CD1c-positive myeloid dendritic cell (primary cell): ENCODE measurements around the gene SMIM24.
"Not testable (repeated sequence)": the region's sequence is repeated elsewhere in the genome, so short reads cannot be mapped to it uniquely, and the experiment has no call there.

Experiments used
- DNase-seq: peaks from one replicate; pipeline ENCODE4 v3.0.0-alpha.2; 2016; ENCODE audit errors: extremely low spot score

SMIM24 gene

DNA sequence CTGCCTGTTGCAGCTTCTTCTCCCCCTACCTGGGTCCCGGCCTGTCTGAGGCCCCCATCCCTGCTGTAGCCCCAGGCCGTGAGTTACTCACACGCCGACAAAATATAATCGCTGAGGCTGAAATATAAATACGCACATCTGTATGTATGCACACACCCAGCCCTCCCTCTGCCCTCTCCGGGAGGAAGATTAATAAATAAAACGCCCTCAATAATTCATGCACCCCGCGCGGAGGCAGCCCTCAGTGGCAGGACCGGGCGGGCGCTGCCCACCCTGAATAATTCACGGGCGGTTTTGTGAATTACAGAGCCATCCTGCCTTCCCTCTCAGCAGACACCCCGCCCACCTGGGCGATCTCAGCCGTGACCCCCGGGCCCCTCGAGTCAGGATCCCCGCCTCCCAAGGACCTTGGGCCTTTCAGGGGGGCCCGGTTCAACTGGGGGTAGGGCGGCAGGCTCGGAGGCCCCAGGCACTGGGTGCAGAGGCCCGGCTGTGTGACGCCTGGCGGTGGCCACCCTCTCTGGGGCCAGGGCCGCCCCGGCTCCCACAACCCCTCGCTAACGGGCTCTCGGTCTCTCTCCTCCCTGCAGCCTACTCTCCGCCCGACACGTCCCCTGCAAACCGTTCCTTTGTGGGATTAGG, 24.2 kb downstream of the SMIM24 start:
- no peak for DNase-seq

DNA sequence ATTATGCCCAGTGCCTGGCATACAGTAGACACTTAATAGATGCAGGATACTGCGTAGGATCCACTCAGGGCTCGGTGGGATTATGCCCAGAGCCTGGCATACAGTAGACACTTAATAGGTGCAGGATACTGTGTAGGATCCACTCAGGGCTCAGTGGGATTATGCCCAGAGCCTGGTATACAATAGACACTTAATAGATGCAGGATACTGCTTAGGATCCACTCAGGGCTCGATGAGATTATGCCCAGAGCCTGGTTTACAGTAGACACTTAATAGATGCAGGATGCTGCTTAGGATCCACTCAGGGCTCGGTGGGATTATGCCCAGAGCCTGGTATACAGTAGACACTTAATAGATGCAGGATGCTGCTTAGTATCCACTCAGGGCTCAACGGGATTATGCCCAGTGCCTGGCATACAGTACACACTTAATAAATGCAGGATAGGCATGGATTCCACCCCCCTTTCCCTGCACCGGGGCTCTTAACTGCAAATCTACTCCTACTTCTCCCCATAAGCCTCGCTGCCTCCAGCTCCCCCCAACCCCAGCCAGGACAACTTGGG, 24.9 kb downstream of the SMIM24 start:
- DNase-seq: no peak

DNA sequence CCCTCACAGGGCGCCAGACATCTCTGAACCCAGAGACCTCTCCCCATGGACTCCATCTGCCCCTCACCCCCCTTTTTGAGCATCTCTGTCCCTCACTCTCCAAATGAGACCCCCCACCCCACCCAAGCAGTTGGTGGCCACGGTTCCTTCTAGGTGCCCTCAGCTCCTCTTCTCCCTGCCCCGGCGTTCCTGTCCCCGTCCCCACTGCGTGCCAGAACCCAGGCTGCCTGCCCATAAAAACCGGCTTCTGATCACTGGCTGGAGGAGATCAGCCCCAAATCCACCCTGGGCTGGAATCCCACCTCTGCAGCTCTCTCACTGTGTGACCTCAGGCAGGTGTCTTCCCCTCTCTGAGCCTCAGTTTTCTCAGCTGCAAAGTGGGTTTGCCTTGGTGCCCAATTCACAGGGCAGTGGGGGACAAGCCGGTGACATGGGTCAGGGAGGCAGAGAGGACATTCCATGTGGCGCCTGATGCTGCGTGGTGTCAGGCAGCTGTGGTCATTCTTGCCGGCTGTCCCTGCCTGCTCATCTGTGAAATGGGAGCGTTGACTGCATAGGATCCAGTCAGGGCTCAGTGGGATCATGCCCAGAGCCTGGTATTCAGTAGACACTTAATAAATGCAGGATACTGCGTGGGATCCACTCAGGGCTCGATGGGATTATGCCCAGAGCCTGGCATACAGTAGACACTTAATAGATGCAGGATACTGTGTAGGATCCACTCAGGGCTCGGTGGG, 25.5 kb downstream of the SMIM24 start:
- DNase-seq: no peak

DNA sequence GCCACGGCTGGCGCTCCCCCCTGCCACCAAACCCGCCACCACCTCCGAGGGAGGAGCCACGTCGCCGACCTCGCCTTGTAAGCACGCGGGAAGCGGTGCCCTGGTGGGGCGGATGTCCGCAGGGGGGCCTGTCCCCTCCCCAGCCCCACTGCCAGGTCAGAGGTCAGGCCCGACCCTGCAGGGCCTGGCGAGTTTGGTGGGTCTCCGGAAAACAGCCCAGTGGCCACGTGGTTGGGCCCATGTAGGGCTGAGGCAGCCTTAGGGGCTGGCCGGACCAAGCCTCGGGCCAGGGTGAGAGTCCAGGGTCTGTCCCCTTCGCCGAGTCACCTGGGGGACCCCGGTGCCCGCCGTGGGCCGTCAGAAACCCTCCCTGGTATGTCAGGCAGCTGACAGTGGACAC, 26.5 kb downstream of the SMIM24 start:
- no peak for DNase-seq

- DNase-seq: not testable (repeated sequence)
These were observed 27.4 kb downstream of the SMIM24 start for GRCh38 chr19:3452942-3453214.

DNA sequence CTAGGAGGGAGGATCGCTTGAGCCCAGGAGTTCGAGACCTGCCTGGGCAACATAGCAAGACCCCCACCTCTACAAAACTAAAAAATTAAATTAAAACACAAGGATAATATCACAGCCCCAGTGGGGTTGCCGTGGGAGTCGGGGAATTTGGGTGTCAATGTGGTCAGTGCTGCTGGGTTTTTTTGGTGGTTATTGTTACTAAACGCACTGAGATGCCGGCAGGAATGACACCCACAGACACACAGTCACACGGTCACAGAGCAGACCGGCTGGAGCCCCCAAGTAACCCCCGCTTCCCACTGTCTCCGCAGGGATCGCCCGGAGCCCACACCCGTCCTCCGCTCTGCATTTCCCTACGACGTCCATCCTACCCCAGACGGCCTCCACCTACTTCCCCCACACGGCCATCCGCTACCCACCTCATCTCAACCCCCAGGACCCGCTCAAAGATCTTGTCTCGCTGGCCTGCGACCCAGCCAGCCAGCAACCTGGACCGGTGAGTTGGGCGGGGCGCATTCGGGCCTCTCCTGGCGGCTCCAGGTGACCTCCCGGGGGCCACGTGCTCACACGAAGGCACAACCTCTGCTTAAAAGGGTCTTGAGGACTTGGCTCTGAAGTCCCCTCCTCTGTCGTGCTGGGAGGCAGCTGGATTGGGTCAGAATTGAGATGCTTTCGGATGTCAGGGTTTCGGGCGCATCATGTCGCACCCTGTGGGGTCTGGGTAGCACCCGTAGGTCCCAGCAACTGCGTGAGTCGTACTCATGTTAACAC, 28.0 kb downstream of the SMIM24 start:
- DNase-seq: no peak

DNA sequence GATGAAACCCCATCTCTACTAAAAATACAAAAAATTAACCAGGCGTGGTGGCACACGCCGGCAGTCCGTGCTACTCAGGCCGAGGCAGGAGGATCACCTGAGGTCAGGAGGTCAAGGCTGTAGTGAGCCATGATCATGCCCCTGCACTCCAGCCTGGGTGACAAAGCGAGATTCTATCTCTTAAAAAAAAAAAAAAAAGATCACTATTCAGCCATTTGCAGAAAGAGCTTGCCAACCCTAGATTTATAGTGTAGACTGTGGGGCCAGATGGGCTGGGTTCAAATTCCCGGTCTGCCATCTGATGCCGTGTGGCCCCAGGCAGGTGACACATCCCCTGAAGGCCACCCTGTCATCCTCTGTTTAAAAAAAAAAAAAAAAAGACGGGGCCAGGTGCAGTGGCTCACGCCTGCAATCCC, 28.9 kb downstream of the SMIM24 start:
- DNase-seq: no peak

DNA sequence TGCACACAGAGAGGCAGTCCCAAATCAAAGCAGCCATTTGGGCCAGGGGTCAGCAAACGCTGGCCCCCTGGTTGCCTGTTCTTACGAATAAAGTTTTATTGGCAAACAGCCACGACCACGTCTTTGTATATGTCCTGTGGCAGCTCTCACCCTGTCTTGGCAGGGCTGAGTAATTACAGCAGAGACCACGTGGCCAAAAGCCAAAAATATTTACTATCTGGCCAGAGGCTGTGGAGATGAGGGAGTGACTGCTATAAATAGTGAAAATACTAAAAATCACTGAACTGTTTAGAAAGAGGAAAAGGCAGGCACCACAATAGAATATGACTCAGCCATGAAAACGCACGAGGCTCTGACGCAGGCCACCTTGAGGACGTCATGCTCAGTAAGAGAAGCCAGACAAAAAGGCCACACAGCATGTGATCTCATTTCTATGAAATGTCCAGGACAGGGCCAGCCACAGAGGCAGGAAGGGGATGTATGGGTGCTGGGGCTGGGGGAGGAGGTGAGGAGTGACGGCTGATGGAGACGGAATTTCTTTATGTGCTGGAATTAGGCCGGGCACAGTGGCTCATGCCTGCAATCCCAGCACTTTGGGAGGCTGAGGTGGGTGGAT, 29.4 kb downstream of the SMIM24 start:
- peak; percentile 88 for DNase-seq

DNA sequence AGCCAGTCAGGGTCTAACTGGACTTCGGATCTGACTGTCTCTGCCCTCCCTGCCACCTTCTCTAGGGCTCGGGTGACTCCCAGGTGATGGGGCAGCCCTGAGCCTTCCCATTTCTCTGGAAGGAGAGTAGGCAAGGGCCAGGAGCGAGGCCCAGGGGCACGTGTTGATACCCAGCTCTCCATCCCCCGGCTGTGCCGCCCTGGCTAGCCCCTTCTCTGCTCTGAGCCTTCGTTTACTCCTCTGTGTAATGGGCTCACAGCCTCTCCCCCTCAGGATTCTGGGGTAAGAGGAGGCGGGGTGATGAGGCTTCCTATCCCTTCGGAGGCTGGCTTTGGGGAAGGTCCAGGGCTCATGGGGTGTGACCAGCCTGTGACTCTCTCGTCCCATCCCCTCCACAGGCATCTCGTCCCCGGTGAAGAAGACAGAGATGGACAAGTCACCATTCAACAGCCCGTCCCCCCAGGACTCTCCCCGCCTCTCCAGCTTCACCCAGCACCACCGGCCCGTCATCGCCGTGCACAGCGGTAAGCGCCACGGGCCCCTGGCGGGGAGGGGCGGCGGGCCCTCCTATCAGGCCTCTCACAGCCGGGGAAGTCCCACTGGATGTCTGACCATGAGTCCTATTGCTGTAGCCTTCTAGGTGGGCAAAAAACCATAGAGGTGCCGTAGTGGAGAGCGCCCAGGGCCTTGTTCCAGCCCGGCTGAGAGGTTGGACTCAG, 31.6 kb downstream of the SMIM24 start:
- DNase-seq: no peak

DNA sequence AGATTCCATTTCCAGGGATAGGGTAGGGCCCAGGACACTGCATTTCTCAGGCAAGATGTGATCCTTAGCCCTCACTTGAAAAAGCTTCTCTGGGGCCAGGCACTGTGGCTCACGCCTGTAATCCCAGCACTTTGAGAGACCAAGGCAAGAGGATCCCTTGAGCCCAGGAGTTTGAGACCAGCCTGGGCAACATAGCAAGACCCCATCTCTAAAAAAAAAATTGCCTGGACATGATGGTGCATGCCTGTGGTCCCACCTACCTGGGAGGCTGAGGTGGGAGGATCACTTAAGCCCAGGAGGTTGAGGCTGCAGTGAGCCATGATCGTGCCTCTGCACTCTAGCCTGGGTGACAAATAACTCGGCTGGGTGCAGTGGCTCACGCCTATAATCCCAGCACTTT, 33.7 kb downstream of the SMIM24 start:
- DNase-seq: not testable (repeated sequence)

DNA sequence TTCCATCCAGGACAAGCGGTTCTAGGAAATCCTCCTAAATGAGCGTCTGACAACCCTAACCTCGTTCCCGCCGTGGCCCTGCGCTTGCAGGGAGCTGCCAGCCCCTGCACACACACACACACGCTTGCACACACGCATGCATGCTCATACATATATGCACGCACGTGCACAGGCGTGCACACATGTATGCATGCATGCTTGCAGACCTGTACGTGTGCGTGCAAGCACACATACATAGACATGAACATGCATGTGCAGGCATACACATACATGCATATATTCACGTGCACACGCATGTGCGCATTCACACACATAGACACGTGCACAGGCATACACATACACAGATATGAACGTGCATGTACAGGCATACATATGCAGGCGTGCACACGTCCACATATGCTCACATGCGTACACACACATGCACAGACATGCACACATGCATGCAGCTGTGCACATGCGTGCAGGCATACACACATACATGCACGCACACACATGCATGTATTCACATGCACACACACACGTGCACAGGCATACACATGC, 35.6 kb downstream of the SMIM24 start:
- DNase-seq: no peak

DNA sequence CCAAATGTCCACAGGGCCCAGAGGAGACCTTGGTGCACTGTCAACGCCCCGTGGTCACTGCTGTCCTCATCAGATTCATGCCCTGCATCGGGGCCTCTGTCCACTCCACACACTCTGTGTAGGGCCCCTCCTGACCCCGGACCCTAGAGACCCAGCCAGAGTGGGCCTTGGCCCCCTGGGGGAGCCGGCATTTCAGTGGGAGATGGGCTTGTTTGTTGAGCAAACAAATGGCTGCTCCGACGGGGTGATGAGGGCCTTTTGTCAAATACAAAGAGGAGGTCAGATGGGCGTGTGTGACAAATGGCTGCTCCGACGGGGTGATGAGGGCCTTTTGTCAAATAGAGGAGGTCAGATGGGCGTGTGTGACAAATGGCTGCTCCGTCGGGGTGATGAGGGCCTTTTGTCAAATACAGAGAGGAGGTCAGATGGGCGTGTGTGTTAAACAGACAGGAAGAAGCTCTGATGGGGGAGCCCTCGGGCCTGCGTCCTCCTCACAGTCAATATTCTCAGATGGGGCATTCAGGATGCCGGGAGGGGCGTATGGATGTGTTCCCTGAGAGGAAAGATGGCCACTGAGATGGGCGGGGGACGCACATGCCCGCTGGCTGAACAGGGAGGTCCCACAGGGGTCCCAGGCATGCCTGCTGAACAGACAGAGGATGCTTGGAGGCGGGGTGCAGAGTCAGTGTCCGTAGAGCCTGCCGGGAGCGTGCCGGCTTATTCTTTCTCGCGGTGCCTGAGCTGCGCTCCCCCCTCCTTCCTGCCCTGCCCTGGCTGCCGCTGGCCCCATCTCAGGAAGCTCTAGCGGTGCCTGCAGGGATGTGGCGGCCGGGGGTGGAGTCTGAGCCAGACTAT, 36.3 kb downstream of the SMIM24 start:
- no peak for DNase-seq

GRCh38 chr19:3442487-3443071, 37.7 kb downstream of the SMIM24 start:
- no peak for DNase-seq

DNA sequence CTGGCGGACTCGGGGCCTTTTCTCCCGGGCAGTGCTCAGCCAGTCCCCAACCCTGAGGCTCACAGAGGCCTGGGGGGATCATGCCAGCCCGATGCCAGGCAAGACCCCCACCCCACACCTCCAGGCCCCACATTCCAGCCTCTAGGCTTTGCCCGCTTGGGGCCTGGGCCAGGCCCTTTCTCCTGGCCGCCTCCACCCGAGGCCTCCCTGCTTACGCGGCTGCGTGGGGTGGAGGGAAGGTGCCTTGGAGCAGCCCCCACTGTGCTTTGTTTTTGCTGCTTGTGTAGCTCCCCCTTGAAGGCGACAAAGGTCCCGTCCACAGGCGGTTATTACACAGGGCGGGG, 38.4 kb downstream of the SMIM24 start:
- no peak for DNase-seq

DNA sequence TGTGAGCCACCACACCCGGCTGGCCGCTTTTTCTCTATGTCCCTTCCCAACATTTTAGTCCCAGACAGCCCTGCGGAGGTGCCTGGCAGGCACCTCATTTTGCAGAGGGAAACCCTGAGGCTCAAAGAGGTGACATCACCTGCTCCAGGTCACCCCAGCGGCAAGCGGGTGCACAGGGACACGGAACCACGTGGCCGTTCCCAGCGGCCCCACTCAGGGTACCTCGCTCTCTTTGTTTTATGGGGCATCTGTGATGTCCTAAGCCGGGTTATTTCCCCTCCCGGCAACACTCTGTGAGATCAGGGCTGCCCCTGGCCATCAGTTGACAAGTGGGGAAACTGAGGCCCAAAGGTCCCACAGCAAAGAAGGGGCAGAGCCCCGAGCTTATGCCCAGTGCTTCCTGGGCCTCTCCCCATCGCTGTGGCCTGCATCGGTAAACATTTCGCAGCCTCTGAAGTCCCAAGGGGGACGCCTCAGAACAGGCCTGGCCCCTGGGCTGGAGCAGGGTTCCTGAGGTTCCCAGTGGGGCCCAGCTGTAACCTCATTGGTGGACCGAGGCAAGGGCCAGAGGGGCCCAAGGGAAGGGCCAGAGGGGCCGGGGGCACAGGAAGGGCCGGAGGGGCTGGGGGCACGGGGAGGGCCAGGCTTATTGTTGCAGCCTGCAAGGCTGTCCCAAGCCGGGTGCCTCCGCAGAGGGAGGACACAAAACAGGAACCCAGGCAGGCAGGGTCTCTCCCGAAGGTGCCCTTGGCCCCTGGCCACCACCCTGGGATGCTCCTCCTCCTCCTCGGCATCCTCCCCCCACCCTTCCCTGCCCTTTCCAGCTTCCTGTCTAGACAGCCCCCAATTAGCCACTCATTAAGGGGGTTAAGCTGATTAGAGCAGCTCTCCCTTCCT, 39.0 kb downstream of the SMIM24 start:
- no peak for DNase-seq

- peak; percentile 67 for DNase-seq
These were observed 40.2 kb downstream of the SMIM24 start for GRCh38 chr19:3440082-3440481.

GRCh38 chr19:3434630-3435553, 45.4 kb downstream of the SMIM24 start:
- peak; percentile 99 for DNase-seq
